T47D (cell line): ENCODE results near the gene BFSP2.
"Not testable (repeated sequence)": the region's sequence is repeated elsewhere in the genome, so short reads cannot be mapped to it uniquely, and the experiment has no call there.

ENCODE experiments used
- DNase-seq, 2 experiments: peaks; one replicate each; pipeline versions ENCODE4 v3.0.0 to v3.0.0-alpha.2; 2011 to 2012; ENCODE audit warnings: low read depth in 1 of 2, low spot score in 1 of 2
- JUND ChIP-seq: IDR thresholded peaks from 2 replicates; pipeline ENCODE4 v1.6.1; 2012; ENCODE audit warnings: low read depth
- in situ Hi-C: cut with HindIII; loops from 2 replicates; pipeline ENCODE4 v1.10.0; 2016; ENCODE audit warnings: low sequenced_read_pairs, low pct_unique_long_range_greater_than_20kb

Gene BFSP2

DNA sequence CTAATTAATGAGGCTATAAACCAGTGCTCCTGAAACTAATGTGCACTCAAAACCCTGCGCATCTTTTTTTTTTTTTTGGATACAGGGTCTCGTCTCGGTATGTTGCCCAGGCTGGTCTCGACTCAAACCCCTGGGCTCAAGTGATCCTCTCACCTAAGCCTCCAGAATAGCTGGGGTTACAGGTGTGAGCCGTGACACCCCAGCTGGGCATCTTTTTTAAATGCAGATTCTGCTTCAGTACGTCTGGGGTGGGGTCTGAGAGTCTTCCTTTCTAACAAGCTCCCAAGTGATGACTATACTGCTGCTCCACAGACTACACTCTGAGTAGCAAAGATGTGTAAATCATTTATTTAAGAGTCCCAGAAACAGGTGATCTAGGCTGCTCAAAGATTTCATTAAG lies 73.0 kb downstream of the BFSP2 start:
- in situ Hi-C loops: no loop called here
- no peak for DNase-seq
- no peak for TF ChIP-seq JUND

GRCh38 chr3:133473472-133474191 lies 73.8 kb downstream of the BFSP2 start:
- in situ Hi-C loops: not testable (repeated sequence)

DNA sequence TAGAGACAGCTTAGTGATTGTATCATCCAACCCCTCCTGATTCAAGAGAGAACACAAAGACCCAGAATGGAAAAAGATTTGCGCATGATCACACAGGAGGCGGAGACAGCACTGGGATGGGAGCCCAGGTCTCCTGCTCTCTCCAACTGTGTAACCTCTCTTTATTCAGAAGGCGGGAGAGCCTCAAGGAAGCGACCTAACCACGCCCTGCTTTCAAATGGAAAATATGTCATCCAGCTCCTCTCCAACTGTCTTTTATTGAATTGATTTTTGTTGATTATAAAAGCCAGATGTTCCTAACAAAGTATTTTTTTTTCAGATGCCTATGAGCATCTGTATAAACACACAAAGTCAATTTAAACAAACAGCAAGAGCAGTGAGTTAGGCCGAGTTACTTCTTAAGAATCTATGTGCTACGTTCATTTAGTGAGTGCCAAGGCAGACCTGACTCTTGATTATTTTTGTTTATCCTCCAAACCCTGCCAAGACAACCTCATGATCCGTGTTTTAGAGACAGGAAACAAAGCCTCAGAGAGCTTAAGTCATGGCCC lies 74.5 kb downstream of the BFSP2 start:
- DNase-seq: no peak
- in situ Hi-C loops: no loop called here
- no peak for TF ChIP-seq JUND

More at GRCh38 chr3:133473472-133474191, 73.8 kb downstream of the BFSP2 start:
- DNase-seq: not testable (repeated sequence)

GRCh38 chr3:133474817-133475216 lies 75.0 kb downstream of the BFSP2 start:
- DNase-seq: no peak
- in situ Hi-C loops: no loop called here
- no peak for TF ChIP-seq JUND

GRCh38 chr3:133475245-133476010 lies 75.6 kb downstream of the BFSP2 start:
- in situ Hi-C loops: no loop called here
- no peak for DNase-seq
- no peak for TF ChIP-seq JUND

- TF ChIP-seq JUND: no peak
- in situ Hi-C loops: no loop called here
- DNase-seq: peak in 1 of 2 experiments; percentile 56
These were observed 77.1 kb downstream of the BFSP2 start for GRCh38 chr3:133476971-133477375.

- in situ Hi-C loops: no loop called here
- DNase-seq: no peak
These were observed 77.6 kb downstream of the BFSP2 start for GRCh38 chr3:133477487-133477886.

GRCh38 chr3:133478624-133479023 lies 78.8 kb downstream of the BFSP2 start:
- no peak for TF ChIP-seq JUND
- in situ Hi-C loops: no loop called here
- DNase-seq: no peak

More at GRCh38 chr3:133477487-133477886, 77.6 kb downstream of the BFSP2 start:
- no peak for TF ChIP-seq JUND

DNA sequence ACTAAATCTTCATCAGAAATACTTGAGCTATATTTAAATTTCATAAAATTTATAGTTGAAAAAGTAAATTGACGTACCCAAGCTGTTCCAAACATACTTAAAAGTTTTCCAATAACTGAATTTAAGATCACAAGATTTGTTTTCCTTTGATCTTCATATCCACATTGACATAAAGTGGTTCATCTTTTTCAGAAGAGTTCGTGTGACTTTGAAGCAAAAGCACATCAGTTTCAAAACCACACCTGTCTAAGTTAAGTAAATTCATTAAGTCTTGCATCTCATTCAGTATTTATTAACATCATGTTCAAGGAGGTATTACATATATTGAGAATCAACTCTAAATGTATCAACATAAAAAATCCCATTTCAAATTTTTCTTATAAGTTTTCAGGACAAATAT lies 79.5 kb downstream of the BFSP2 start:
- in situ Hi-C loops: no loop called here
- no peak for TF ChIP-seq JUND

DNA sequence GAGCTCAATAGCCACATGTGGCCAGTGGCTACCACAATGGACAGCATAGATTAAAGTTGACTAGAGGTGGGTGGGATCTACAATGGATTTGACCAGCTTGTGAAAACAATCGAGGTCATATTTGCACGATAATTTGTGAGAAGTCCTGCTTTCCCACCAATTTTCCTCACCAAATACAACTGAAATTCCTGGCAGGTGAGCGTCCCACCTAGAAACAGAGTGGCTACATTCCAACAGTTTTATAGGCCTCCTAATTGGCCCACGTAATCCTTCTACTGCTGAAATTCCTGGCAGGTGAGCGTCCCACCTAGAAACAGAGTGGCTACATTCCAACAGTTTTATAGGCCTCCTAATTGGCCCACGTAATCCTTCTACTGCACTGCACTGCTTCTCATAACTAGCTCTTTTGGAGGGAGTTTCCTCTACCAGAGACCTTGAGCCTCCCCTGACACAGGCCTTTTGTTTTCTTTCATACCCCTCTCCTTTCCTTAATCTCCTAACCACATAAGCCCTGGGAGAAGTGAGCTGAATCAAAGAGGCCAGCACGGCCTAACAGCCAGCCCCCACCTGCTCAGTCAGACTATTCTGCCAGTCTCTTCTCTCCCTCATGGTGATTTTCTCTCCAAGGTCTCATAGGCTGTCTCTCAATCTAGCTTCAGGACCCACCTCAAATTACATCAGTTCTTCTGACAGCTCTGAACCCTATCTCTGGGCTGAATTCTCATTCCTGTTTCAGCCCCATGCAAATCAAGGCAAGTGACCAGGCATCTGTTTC lies 80.2 kb downstream of the BFSP2 start:
- TF ChIP-seq JUND: no peak; the same call in 1 of the 2 replicates
- in situ Hi-C loops: no loop called here
- DNase-seq: peak in 1 of 2 experiments; percentile 44

More for the DNA sequence above, 79.5 kb downstream of the BFSP2 start:
- no peak for DNase-seq

DNA sequence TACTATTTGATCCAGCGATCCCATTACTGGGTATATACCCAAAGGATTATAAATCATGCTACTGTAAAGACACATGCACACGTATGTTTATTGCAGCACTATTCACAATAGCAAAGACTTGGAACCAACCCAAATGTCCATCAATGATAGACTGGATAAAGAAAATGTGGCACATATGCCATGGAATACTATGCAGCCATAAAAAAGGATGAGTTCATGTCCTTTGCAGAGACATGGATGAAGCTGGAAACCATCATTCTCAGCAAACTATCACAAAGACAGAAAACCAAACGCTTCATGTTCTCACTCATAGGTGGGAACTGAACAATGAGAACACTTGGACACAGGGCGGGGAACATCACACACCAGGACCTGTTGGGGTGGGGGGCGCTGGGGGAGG lies 82.6 kb downstream of the BFSP2 start:
- in situ Hi-C loops: not testable (repeated sequence)

GRCh38 chr3:133486658-133487057 lies 86.8 kb downstream of the BFSP2 start:
- in situ Hi-C loops: no loop called here
- DNase-seq: no peak
- no peak for TF ChIP-seq JUND

More for the DNA sequence above, 82.6 kb downstream of the BFSP2 start:
- not testable (repeated sequence) for DNase-seq
